ENCODE results near the gene FGD1. TPM values are rescaled to one million over a fixed set of nuclear protein-coding genes. Genes with fewer than 3 reads are reported as not detected.
A peak's percentile ranks its signal among the peaks of the same experiment; 100 is the strongest.
"Not testable (repeated sequence)": the region's sequence is repeated elsewhere in the genome, so short reads cannot be mapped to it uniquely, and the experiment has no call there.

The FGD1 gene
- total and polyA plus RNA-seq, 9 donors, result 4.3 to 14.7 (median 12.5) TPM

DNA sequence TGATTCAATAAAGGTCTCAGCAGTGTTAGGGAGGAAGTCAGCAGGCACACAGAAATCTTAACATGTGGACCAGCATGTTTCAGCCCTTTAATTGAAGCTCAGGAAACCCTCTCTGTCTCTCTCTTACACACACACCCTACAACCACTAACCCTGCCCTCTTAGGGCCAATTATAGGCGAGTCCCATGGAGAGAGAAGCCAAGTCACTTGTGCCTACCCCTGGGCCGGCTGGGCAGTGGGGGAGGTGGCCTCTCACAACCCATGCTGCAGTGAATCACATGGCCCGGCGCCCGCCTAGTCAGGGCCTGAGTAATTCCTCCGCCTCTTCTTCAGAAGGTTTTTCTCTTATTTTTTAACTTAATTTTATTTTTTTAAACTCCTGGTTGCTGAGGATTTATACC, 3.7 kb downstream of the FGD1 start:
- H3K27me3 ChIP-seq, result no peaks in the 10 kb centered on the region
- intact Hi-C loops (cut with DNase I), result no loop called here
- H3K36me3 ChIP-seq, result no peaks in the 10 kb centered on the region
- no peak overlapping the region for H3K27ac ChIP-seq
- H3K9me3 ChIP-seq, result no peaks in the 10 kb centered on the region
- H3K4me3 ChIP-seq, result no peak overlapping the region
- TF ChIP-seq EP300 (IDR thresholded peaks at IDR 0.05), result no peak
- peak in 1 of 5 donors; percentile 35 for DNase-seq
- H3K4me1 ChIP-seq (ENCODE audit: insufficient read depth), result peaks cover 2% of the 10 kb centered on the region
- 35 to 41% (median 38%) methylated on average over 6 of the region's 6 CpGs for WGBS, 3 donors

DNA sequence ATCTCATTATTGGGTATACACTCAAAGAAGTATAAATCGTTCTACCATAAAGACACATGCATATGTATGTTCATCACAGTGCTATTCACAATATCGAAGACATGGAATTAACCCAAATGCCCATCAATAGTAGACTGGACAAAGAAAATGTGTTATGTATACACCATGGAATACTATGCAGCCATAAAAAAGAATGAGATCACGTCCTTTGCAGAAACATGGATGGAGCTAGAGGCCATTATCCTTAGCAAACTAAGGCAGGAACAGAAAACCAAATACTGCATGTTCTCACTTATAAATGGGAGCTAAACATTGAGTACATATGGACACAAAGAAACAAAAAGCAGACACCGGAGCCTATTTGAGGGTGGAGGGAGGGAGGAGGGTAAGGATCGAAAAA, 6.2 kb downstream of the FGD1 start:
- H3K4me1 ChIP-seq (ENCODE audit: insufficient read depth); H3K27ac ChIP-seq; H3K36me3 ChIP-seq; H3K27me3 ChIP-seq; H3K9me3 ChIP-seq; intact Hi-C loops (cut with DNase I); H3K4me3 ChIP-seq; DNase-seq: not testable (repeated sequence)
- WGBS, 3 donors, result 86 to 89% (median 86%) methylated on average over 5 of the region's 5 CpGs

DNA sequence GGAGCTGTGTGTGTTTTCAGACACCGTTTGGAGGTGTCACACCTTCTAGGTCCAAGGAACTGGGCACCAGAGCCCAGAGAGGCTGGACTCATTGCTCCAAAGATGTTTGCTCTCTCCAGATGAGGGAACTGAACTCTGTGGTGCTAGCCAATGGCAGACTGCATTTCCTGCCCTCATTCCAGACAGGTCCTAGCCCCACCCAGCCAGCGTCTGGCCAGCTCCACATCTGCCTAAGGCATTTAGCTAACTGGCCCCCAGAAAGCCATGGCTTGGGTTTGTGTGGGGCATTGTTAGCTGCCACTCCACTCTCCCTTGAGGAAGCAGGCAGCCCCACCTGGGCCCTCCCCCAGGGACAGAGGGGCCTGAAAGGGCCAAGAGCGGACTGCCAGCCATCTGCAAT, 11.4 kb downstream of the FGD1 start:
- 28 to 45% (median 38%) methylated on average over 3 of the region's 3 CpGs for WGBS, 3 donors
- no peaks in the 10 kb centered on the region for H3K4me1 ChIP-seq (ENCODE audit: insufficient read depth)
- no peaks in the 10 kb centered on the region for H3K27me3 ChIP-seq
- no peak for DNase-seq
- no peak overlapping the region for H3K27ac ChIP-seq
- H3K36me3 ChIP-seq, result no peaks in the 10 kb centered on the region
- no peaks in the 10 kb centered on the region for H3K9me3 ChIP-seq
- TF ChIP-seq POLR2A (IDR thresholded peaks at IDR 0.05) (no peak), EP300 (IDR thresholded peaks at IDR 0.05) (no peak)
- TF ChIP-seq, protein P1, sequence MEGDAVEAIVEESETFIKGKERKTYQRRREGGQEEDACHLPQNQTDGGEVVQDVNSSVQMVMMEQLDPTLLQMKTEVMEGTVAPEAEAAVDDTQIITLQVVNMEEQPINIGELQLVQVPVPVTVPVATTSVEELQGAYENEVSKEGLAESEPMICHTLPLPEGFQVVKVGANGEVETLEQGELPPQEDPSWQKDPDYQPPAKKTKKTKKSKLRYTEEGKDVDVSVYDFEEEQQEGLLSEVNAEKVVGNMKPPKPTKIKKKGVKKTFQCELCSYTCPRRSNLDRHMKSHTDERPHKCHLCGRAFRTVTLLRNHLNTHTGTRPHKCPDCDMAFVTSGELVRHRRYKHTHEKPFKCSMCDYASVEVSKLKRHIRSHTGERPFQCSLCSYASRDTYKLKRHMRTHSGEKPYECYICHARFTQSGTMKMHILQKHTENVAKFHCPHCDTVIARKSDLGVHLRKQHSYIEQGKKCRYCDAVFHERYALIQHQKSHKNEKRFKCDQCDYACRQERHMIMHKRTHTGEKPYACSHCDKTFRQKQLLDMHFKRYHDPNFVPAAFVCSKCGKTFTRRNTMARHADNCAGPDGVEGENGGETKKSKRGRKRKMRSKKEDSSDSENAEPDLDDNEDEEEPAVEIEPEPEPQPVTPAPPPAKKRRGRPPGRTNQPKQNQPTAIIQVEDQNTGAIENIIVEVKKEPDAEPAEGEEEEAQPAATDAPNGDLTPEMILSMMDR (IDR thresholded peaks at IDR 0.05), result no peak
- H3K4me3 ChIP-seq, result no peak overlapping the region
- intact Hi-C loops (cut with DNase I), result no loop called here

DNA sequence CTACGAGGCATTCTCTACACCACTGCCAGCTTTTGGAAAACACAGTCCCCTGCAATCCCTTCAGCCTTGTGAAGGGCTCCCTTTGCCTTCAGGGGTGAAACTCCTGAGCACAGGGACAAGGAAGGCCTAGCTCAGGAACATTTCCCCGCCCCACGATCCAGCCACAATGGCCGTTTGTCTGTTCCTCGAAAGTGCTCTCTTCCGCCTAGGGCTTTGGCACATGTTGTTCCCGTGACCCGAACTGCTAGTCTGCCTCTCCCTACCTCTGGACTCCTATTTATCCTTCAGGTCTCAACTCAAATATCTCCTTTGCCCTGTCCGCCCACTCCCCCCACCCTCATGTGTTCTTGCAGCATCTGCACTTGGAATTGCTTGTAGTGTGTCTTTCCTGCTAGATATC, 12.1 kb downstream of the FGD1 start:
- no peaks in the 10 kb centered on the region for H3K27me3 ChIP-seq
- 62 to 73% (median 63%) methylated on average over 9 of the region's 9 CpGs for WGBS, 3 donors
- H3K27ac ChIP-seq, result peak overlapping the region in 1 of 2 donors; percentile 65
- no peaks in the 10 kb centered on the region for H3K9me3 ChIP-seq
- H3K4me1 ChIP-seq (ENCODE audit: insufficient read depth), result no peaks in the 10 kb centered on the region
- H3K4me3 ChIP-seq, result no peak overlapping the region
- H3K36me3 ChIP-seq, result no peaks in the 10 kb centered on the region
- intact Hi-C loops (cut with DNase I), result no loop called here
- TF ChIP-seq, protein P1 (IDR thresholded peaks at IDR 0.05), result no peak
- TF ChIP-seq EP300 (IDR thresholded peaks at IDR 0.05), result no peak
- TF ChIP-seq POLR2A (IDR thresholded peaks at IDR 0.05), result no peak
- no peak for DNase-seq

DNA sequence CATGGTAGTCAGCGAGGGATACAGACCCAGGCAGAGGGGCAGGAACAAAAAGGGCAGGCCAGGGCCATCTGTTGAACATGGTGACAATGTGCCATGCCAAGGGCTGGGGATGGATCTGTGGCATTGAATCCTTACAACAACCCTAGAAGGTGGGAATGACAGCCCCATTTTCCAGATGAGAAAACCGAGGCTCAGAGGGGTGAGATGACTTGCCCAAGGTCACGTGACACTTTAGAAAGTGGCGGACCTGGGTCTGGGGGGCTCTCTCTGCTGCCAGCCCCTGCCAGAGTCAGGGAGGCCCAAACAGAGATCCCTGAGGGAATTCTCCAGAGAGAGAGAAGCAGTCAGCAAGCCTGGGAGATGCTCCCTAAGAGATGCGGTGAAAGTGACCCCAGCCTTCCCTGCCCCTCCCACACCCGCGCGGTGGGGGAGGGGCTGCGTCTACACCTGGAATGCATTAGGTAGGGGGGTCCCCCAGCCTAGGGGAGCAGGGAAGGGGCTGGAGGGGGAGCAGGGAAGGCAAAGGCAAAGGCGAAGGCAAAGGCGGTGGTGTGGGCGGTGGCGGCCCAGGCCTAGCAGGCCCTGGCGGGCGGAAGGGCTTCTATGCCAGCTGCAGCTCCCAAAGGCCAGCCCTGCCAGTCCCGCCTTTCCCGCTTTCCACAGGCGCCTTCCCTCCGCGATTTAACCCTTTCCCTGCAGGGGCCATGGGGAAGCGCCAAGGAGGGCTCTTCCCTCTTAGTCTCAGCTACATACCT, 13.0 kb downstream of the FGD1 start:
- intact Hi-C loops (cut with DNase I), result no loop called here
- WGBS, 3 donors, result 16 to 32% (median 28%) methylated on average over 21 of the region's 21 CpGs
- peak overlapping the region in 1 of 2 donors; percentile 65 for H3K27ac ChIP-seq
- H3K9me3 ChIP-seq, result no peaks in the 10 kb centered on the region
- H3K27me3 ChIP-seq, result no peaks in the 10 kb centered on the region
- H3K36me3 ChIP-seq, result no peaks in the 10 kb centered on the region
- no peak overlapping the region for H3K4me3 ChIP-seq
- DNase-seq, result peak in 3 of 5 donors; percentile 36 to 47 (median 40)
- no peak for TF ChIP-seq EP300 (IDR thresholded peaks at IDR 0.05)
- H3K4me1 ChIP-seq (ENCODE audit: insufficient read depth), result no peaks in the 10 kb centered on the region

Measured in ovary (tissue), 9 donors.